K562 (cell line): ENCODE measurements around the gene MYO10. TPM values are rescaled to one million over a fixed set of nuclear protein-coding genes. Genes with fewer than 3 reads are reported as not detected.

ENCODE experiments used
- ATAC-seq: fragments of 200-7000 bp; cut with Tn5 transposase; 3 replicates; pipeline ENCODE4 v1.9.1; 2020; ENCODE audit warnings: moderate library complexity
- BruUV-seq: library from RNA; stranded (reverse); fragments of 400-500 nt; replicated peaks from 2 replicates; lab custom pipeline; 2021; lab: Mats Ljungman, UMichigan
- CTCF ChIA-PET: fragments of 300-600 bp; formaldehyde crosslinking; extraction: SDS; loops from one replicate; lab custom pipeline; 2021; ENCODE audit warnings: low intra/inter-chr PET ratio; lab: Yijun Ruan, JAX
- POLR2A ChIA-PET: fragments of 300-600, 350-650 bp; sonication (Branson Sonifier 250); formaldehyde crosslinking; extraction: SDS; loops from one replicate; lab custom pipeline; 2021; ENCODE audit warnings: antibody characterized with exemption, inconsistent platforms; lab: Yijun Ruan, JAX
- DNase-seq, 4 experiments: peaks; one replicate each; pipeline versions ENCODE4 v3.0.0 to v3.0.0-alpha.2; 2011 to 2018; ENCODE audit warnings: low spot score in 3 of 4, mixed read lengths in 3 of 4; ENCODE audit errors: extremely low read depth in 1 of 4
- FAIRE-seq: peaks from 2 replicates; lab custom pipeline; 2011; peaks lifted over from hg19 to GRCh38; lab: Jason Lieb, UNC
- H2AFZ ChIP-seq: 2 replicates; pipeline ENCODE4 v1.6.0; 2011; ENCODE audit warnings: low read depth, low read length, control low read depth, inconsistent platforms
- H3K27ac ChIP-seq: fragments of 200-600 bp; 3 replicates; pipeline ENCODE4 v1.8.0; 2011; ENCODE audit warnings: low read depth, mild to moderate bottlenecking, control low read depth, inconsistent platforms, low read length, moderate library complexity, mixed read lengths; ENCODE audit errors: extremely low read depth
- H3K27me3 ChIP-seq, 2 experiments: fragments of 300-600 bp in 1 of 2; 2 replicates in 1 of 2; 3 replicates in 1 of 2; pipeline versions ENCODE4 v1.6.0 to v1.8.0; 2011; ENCODE audit warnings: inconsistent platforms in 2 of 2, low read length in 2 of 2, mild to moderate bottlenecking in 1 of 2, mixed read lengths in 1 of 2, moderate library complexity in 1 of 2; ENCODE audit not compliant: control insufficient read depth in 2 of 2, insufficient read depth in 2 of 2
- H3K36me3 ChIP-seq: fragments of 300-600 bp; 3 replicates; pipeline ENCODE4 v1.8.0; 2011; ENCODE audit warnings: mild to moderate bottlenecking, low read length, inconsistent platforms; ENCODE audit not compliant: control insufficient read depth, insufficient read depth
- H3K4me1 ChIP-seq, 2 experiments: fragments of 200-600 bp in 1 of 2; replicated peaks in 1 of 2; 2 replicates in 1 of 2; 3 replicates in 1 of 2; pipeline versions ENCODE4 v1.5.1 to v1.8.0; 2011; ENCODE audit warnings: inconsistent platforms in 2 of 2, low read length in 2 of 2, mild to moderate bottlenecking in 1 of 2, mixed read lengths in 1 of 2, moderate library complexity in 1 of 2; ENCODE audit not compliant: control insufficient read depth in 2 of 2, insufficient read depth in 2 of 2
- H3K4me2 ChIP-seq: 2 replicates; pipeline ENCODE4 v1.6.1; 2011; ENCODE audit warnings: low read length, control low read depth, inconsistent platforms, mixed read lengths; ENCODE audit not compliant: insufficient read depth
- H3K4me3 ChIP-seq: fragments of 200-600 bp; sonication (generic), shearing (Covaris generic); 2 replicates; pipeline ENCODE4 v1.5.1; 2016; ENCODE audit warnings: control low read depth, inconsistent platforms
- H3K79me2 ChIP-seq: fragments of 200-600 bp; 3 replicates; pipeline ENCODE4 v1.8.0; 2011; ENCODE audit warnings: low read length, inconsistent platforms; ENCODE audit not compliant: control insufficient read depth, insufficient read depth
- H3K9ac ChIP-seq, 2 experiments: 2 replicates each; pipeline versions ENCODE4 v1.6.0 to v1.6.1; 2011; ENCODE audit warnings: low read depth in 2 of 2, low read length in 2 of 2, control low read depth in 1 of 2, inconsistent platforms in 1 of 2, mild to moderate bottlenecking in 1 of 2, mixed read lengths in 1 of 2; ENCODE audit not compliant: insufficient read depth in 1 of 2
- H3K9me1 ChIP-seq: one replicate; pipeline ENCODE4 v1.6.0; 2011; ENCODE audit warnings: inconsistent platforms, mild to moderate bottlenecking, low read length, moderate library complexity; ENCODE audit not compliant: control insufficient read depth, insufficient read depth
- H3K9me3 ChIP-seq: replicated peaks from 2 replicates; pipeline ENCODE4 v1.5.1; 2011; ENCODE audit warnings: low read depth, low read length, inconsistent platforms; ENCODE audit not compliant: control insufficient read depth, insufficient read depth
- H4K20me1 ChIP-seq: replicated peaks from 2 replicates; pipeline ENCODE4 v1.6.1; 2011; ENCODE audit warnings: low read length, inconsistent platforms, mixed read lengths; ENCODE audit not compliant: control insufficient read depth, insufficient read depth
- HDAC6 ChIP-seq: IDR thresholded peaks from 2 replicates; pipeline ENCODE4 v1.6.1; 2012; ENCODE audit warnings: low read depth, mild to moderate bottlenecking, control low read depth, inconsistent platforms, low read length, moderate library complexity
- SNIP1 ChIP-seq: fragments of 450-650 bp; IDR thresholded peaks from 2 replicates; pipeline ENCODE4 v1.7.1; 2017; ENCODE audit warnings: low read depth, mild to moderate bottlenecking
- ZNF324 ChIP-seq: fragments of 250-450 bp; sonication (Bioruptor Pico); IDR thresholded peaks from 2 replicates; pipeline ENCODE4 v1.4.0; 2020; ENCODE audit warnings: mild to moderate bottlenecking
- ZNF717 ChIP-seq: fragments of 250-450 bp; sonication (Bioruptor Pico); IDR thresholded peaks from 2 replicates; pipeline ENCODE4 v1.5.0; 2021
- WGBS: fragments of 100-300 bp; shearing (Covaris generic); methylation state at CpG from one replicate; pipeline ENCODE4 v1.1.6; 2016; ENCODE audit warnings: low coverage, mixed read lengths; ENCODE audit not compliant: insufficient coverage; ENCODE audit errors: missing lambda C conversion rate; 5-methylcytosine and 5-hydroxymethylcytosine counted together
- in situ Hi-C: fragments of 300-500 bp; cut with MboI; formaldehyde crosslinking; loops from 4 replicates; pipeline ENCODE4 v1.15.0; 2018; ENCODE audit warnings: inconsistent platforms, mixed read lengths
- intact Hi-C: fragments of 100-400 bp; cut with micrococcal nuclease; formaldehyde crosslinking; loops from 2 replicates; pipeline ENCODE4 v1.14.2; 2022
- polyA plus RNA-seq, 8 experiments: library from polyadenylated mRNA; depleted of rRNA in 4 of 8; stranded (reverse) in 5 of 8; unstranded in 3 of 8; fragments of >200 nt; fragmentation: Nextera tagmentation in 2 of 8; fragmentation: Illumina TruSeq in 1 of 8; extraction: Ambion mirVana in 2 of 8; extraction: Trizol in 1 of 8; gene quantifications; 2 replicates each; pipeline versions ENCODE4 v1.2.1 to v1.2.3, GENCODE V29; 2011 to 2014; ENCODE audit warnings: inconsistent platforms in 1 of 8, missing spikeins in 1 of 8
- total RNA-seq, 7 experiments: library from RNA; depleted of rRNA in 6 of 7; stranded (reverse); fragments of >200 nt in 6 of 7; fragmentation: Illumina TruSeq in 2 of 7; extraction: Trizol in 2 of 7; gene quantifications; 2 replicates each; pipeline versions ENCODE4 v1.2.1 to v1.2.3, GENCODE V29; 2011 to 2021; ENCODE audit warnings: low replicate concordance in 1 of 7
- TF ChIP-seq, protein P1 (sequence below): fragments of 250-450 bp; sonication (Bioruptor Pico); IDR thresholded peaks from 2 replicates; pipeline ENCODE4 v1.8.0; 2021; ENCODE audit warnings: borderline replicate concordance, mild to moderate bottlenecking, moderate library complexity; ENCODE audit not compliant: poor library complexity, severe bottlenecking
- TF ChIP-seq, protein P2 (sequence below), 2 experiments: fragments of 450-650 bp in 1 of 2; sonication (generic) in 1 of 2; formaldehyde crosslinking in 1 of 2; IDR thresholded peaks; 2 replicates each; pipeline versions ENCODE4 v1.7.1 to v1.9.0; 2016 to 2022; ENCODE audit warnings: inconsistent platforms in 1 of 2, mild to moderate bottlenecking in 1 of 2, missing genetic modification reagents in 1 of 2

The MYO10 gene
- total and polyA plus RNA-seq, 9 of the 15 experiments (the other 6 are each of a cell fraction or from before 2014, with no cell fraction given), result 0.04 to 0.24 TPM; not detected in 7

DNA sequence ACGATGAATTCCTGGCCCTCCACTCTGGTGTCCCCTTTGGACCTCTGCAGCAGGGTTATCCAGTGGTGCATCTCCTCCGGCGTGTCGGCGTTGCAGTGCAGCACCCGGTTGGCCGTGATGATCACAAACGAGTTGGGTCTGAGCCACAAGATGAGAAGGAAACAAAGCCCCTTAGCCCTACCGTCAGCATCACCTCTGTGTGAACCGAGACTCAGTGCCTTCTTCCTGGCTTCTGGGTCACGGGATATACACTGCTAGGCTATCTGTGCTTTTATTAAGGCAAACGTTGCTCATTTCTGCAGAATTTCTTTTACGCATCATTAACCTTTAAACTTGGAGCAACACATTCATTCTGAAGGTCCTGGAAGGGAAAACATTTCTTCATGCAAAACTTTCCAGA is 254.2 kb downstream of the MYO10 start:
- peak; percentile 37 for FAIRE-seq
- Histone ChIP-seq H3K9ac (no peak overlapping the region), H3K4me3 (no peak overlapping the region), H2AFZ (no peak overlapping the region), H3K9me1 (no peaks in the 10 kb centered on the region), H3K9me3 (no peaks in the 10 kb centered on the region), H3K27me3 (peaks cover 4 to 31% of the 10 kb centered on the region in 2 experiments; a peak in 4 of 5 replicates), H3K4me2 (no peak overlapping the region), H3K36me3 (no peaks in the 10 kb centered on the region), H3K4me1 (no peaks in the 10 kb centered on the region), H3K79me2 (no peaks in the 10 kb centered on the region), H3K27ac (no peak overlapping the region), H4K20me1 (no peaks in the 10 kb centered on the region)
- intact Hi-C loops (no loop called here), in situ Hi-C loops (no loop called here)
- 2% methylated on average over 13 of the region's 13 CpGs for WGBS
- TF ChIP-seq HDAC6, result no peak
- TF ChIP-seq ZNF717 (CRISPR knock-in tag), result no peak
- TF ChIP-seq SNIP1, result no peak
- no peak for ATAC-seq
- BruUV-seq, result no TSS peak
- ChIA-PET CTCF (no interaction called here), POLR2A (no interaction called here)
- DNase-seq, result no peak

DNA sequence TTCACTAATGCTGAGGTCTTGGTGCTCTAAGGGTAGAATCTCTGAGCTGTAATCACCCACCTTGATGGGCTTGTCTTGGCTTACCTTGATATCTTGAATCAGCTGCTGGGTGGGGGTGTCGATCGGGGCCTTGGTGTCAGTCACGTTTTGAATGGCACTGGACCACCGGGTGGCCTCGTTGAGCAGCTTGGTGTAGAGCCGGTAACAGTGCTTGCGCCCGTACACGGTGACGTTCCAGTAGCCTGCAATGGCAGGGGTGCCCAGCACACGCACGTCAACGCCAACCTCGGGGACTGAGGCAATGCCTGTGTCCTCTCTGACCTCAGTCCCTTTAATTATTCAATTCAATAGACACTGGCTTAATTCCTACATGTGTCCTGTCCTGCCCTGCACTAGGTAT is 256.2 kb downstream of the MYO10 start:
- Histone ChIP-seq H4K20me1 (no peaks in the 10 kb centered on the region), H3K4me3 (no peak overlapping the region), H3K27ac (no peak overlapping the region), H3K4me2 (no peak overlapping the region), H2AFZ (no peak overlapping the region), H3K4me1 (no peaks in the 10 kb centered on the region), H3K9me3 (no peaks in the 10 kb centered on the region), H3K36me3 (no peaks in the 10 kb centered on the region), H3K79me2 (no peaks in the 10 kb centered on the region), H3K27me3 (peaks cover 14 to 42% of the 10 kb centered on the region in 2 experiments; a peak in 4 of 5 replicates), H3K9me1 (no peaks in the 10 kb centered on the region), H3K9ac (no peak overlapping the region)
- DNase-seq, result no peak
- under 1% methylated on average over 14 of the region's 14 CpGs for WGBS
- in situ Hi-C loops, result no loop called here
- no TSS peak for BruUV-seq
- ChIA-PET POLR2A (no interaction called here), CTCF (no interaction called here)
- no peak for ATAC-seq
- FAIRE-seq, result no peak
- intact Hi-C loops, result no loop called here
- TF ChIP-seq, protein P1, sequence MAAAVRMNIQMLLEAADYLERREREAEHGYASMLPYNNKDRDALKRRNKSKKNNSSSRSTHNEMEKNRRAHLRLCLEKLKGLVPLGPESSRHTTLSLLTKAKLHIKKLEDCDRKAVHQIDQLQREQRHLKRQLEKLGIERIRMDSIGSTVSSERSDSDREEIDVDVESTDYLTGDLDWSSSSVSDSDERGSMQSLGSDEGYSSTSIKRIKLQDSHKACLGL, result no peak
- TF ChIP-seq, protein P2, sequence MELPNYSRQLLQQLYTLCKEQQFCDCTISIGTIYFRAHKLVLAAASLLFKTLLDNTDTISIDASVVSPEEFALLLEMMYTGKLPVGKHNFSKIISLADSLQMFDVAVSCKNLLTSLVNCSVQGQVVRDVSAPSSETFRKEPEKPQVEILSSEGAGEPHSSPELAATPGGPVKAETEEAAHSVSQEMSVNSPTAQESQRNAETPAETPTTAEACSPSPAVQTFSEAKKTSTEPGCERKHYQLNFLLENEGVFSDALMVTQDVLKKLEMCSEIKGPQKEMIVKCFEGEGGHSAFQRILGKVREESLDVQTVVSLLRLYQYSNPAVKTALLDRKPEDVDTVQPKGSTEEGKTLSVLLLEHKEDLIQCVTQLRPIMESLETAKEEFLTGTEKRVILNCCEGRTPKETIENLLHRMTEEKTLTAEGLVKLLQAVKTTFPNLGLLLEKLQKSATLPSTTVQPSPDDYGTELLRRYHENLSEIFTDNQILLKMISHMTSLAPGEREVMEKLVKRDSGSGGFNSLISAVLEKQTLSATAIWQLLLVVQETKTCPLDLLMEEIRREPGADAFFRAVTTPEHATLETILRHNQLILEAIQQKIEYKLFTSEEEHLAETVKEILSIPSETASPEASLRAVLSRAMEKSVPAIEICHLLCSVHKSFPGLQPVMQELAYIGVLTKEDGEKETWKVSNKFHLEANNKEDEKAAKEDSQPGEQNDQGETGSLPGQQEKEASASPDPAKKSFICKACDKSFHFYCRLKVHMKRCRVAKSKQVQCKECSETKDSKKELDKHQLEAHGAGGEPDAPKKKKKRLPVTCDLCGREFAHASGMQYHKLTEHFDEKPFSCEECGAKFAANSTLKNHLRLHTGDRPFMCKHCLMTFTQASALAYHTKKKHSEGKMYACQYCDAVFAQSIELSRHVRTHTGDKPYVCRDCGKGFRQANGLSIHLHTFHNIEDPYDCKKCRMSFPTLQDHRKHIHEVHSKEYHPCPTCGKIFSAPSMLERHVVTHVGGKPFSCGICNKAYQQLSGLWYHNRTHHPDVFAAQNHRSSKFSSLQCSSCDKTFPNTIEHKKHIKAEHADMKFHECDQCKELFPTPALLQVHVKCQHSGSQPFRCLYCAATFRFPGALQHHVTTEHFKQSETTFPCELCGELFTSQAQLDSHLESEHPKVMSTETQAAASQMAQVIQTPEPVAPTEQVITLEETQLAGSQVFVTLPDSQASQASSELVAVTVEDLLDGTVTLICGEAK (IDR thresholded peaks at IDR 0.05), result no peak
- TF ChIP-seq, protein P2 (CRISPR knock-in tag; IDR thresholded peaks at IDR 0.05), result no peak
- no peak for TF ChIP-seq ZNF324 (CRISPR knock-in tag)
